Activated CD4-positive, alpha-beta T cell treated with anti-CD3 and anti-CD28 coated beads, Interleukin-10, Interleukin-2, amounts not matched to agents 100 ng/mL and 50 ng/mL, durations not matched to agents 16 hours and 8 hours (primary cell): ENCODE results near the gene ZNF641.

ENCODE experiments used
- DNase-seq: peaks from one replicate; pipeline ENCODE4 v3.0.0-alpha.2; 2020

ZNF641 gene

GRCh38 chr12:48350249-48351021, at the start of gene ZNF641:
ZNF641 (minus strand) TSS chr12:48350919; CDS start chr12:48348090, 2,829 bp downstream.
- peak; percentile 84 for DNase-seq

- no peak for DNase-seq
Observed at GRCh38 chr12:48390026-48390425, 39.3 kb upstream of the ZNF641 start.

DNA sequence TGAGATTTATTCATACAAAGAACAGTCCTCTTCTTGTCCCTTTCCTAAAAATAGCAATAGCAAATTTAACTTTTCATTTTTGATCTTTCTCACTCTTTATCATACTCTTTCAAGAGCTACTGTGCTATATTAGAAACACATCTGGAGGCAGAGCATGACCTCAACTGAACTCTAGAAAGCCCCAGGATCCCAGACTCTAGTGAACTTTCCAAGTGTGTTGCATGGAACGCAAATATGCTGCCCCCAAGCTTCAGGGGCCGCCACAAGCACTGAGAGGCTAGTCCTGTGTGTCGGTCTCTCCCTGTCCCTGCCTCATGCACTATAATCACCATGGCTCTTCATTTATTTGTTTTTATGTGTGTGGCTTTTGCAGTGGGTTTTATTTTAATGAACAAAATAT, 38.7 kb upstream of the ZNF641 start:
- DNase-seq, result no peak

- no peak for DNase-seq
Observed at GRCh38 chr12:48388938-48389337, 38.2 kb upstream of the ZNF641 start.

DNA sequence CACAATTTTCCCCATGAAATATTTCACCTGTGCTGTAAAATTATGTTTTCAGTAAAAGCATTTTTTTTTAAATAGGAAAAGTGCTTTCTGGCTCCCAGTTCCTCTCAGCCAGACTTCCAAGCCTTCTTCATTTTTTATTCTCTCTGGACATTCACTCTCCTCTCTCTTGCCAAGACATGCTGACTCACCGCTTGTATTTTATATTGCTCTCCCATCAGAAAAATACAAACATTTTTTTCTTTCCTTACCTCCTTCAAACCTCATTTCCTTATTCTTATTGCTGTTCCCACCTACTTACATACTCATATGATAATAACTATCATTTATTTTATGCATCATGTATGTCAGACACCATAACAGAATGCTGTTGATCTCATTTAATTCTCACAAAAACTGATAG, 37.7 kb upstream of the ZNF641 start:
- no peak for DNase-seq

DNA sequence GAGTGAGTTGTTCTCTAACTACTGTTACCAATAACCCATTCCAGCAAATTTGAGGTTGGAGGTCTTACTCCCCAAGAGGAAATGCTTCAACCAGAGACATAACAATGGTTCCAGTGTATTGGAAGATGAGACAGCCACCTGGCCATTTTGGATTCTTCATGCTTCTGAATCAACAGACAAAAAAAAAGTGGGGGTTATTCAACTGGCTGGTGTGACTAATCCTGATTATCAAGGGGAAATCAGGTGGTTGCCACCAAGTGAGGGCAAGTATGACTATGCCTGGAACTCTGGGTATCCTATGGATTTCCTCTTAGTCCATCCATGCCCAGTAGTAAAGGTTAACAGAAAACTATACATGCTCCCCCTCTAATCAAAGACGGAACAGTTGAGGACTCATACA, 29.9 kb upstream of the ZNF641 start:
- DNase-seq, result no peak

DNA sequence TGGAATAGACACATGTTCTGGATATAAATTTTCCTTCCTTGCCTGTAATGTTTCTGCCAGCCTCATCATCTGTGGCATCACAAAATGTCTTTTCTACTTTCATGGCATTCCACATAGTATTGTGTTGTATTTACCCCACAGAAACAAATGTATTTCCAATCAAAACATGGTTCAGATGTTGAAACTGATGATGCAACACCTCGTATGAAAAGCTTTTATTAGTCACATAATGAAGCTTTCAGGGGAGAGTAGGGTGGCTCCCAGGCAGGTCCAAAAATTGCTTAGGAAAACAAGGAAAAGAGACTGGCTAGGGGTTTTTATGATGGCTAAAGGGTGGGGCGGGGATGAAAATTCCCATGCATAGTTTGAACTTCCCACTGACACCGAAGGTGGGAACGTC, 29.1 kb upstream of the ZNF641 start:
- DNase-seq, result no peak

DNA sequence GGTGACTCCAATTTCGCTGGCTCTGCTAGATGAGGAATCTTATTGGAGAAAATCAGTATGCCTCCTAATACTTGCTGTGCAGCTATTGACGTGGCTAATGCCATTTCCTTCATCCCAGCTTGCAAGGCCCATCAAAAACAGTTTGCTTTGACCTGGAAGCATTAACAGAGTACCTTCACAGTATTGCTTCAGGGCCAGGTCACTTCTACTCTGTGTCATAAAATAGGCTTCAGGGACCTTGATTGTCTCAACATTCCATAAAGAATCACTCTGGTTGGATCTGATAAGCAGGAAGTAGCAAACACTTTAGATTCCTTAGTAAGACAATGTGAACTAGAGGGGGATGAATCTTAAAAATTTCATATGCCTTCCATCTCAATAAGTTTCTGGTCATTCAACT, 26.9 kb upstream of the ZNF641 start:
- no peak for DNase-seq

DNA sequence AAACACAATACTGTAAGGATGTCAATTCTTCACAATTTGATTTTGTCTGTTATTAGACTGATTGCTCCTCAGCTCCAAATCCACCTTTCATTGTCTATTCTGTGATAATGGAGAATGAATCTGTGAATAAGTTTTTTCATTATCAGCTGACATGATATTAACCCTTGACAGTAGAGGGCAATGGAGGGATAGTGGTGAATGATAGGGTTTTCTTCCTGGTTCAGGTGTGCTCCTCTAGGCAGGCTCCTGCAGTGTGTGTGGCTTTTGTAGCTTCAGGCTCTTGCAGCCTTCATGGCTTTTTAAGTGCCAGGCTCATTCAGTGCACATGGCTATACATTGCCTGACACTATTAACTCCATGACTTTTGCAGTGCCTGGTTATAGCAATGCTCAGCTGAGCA, 23.4 kb upstream of the ZNF641 start:
- no peak for DNase-seq

GRCh38 chr12:48366131-48366530, 15.4 kb upstream of the ZNF641 start:
- DNase-seq, result no peak

- DNase-seq, result peak; percentile 4
Observed at GRCh38 chr12:48361664-48362339, 11.1 kb upstream of the ZNF641 start.

DNA sequence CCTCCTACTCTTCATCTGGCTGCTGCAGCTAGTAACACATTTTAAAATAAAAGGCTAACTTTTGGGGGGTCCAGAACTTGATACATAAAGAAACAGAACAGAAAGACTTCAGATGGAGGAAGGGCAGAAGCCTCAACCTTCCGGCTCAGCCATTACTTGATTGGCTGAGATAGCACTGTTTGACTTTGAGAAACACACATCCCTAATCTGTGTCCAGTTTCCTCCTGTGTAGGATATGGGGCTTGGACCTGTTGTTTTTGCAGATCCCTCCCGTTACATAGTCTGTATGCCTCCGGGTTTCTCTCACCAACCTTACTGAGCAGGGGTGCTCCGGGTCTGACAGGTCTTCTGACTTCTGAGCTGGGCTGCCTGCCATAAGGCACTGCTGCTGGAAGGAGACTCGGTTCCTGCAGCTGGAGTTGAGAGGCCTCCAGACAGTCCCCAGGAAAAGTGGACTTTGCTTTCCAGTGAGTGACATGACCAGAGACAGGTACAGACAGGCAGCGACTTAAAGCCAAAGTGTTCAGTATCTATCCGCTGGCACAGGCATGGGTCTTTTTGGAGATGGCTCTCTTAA, 8.3 kb upstream of the ZNF641 start:
- no peak for DNase-seq

DNA sequence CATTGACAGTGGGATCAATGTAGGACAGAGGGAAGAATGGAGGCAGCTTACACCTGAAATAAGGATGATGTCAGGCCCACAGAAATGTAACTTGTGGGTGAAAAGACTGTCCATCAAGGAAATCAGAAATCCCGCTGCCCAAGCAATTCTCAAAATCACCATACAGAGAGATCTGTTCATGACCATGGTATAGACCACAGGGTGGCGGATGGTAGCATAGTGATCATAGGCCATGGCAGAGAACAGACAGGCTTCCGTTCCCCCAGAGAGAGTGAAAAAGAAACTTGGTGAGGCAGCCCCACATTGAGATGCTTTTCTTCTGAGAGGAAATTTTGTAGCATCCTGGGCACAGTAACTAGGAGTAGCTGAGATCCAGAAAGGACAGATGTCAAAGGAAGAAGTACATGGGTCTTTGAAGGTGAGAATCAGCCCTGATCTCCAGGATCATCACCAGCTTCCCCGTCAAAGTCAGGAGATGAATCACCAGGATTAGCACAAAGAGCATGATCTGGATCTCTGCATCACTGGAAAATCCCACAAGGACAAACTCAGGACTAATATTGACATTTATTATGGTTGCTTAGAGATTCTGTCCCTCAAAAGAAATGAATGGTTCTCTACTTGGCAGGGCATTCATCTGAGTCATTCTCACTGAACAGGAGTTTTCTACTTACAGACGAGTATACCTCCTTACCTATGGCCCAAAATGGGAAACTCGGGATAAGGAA, 5.5 kb upstream of the ZNF641 start:
- DNase-seq, result no peak

GRCh38 chr12:48352157-48352760, 1.5 kb upstream of the ZNF641 start:
- DNase-seq, result no peak

- no peak for DNase-seq
Observed at GRCh38 chr12:48351022-48351708, 446 bp upstream of the ZNF641 start.

DNA sequence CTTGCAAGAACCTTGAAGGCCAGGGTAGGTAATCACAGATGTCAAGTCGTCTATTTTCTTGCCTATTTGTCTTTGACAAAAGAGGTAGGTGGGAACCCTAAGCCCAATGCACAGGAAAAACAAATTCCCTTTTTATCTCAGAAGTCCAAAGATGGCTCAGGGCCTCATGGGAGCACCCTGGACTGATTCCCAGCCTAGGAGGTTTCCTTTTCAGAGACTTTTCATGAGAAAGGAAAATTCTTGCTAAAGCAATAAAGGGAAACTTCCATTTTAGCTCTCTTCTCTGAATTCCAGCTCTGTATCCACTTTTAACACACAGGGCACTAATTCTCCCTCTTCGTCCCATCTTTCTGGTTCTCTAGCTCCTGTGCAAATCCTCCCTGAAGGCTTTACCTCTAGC, 1.2 kb downstream of the ZNF641 start:
- no peak for DNase-seq

GRCh38 chr12:48342980-48343379, 7.7 kb downstream of the ZNF641 start:
- DNase-seq, result no peak

GRCh38 chr12:48340943-48341342, 9.8 kb downstream of the ZNF641 start:
- DNase-seq, result no peak

- no peak for DNase-seq
Observed at GRCh38 chr12:48339442-48340117, 11.1 kb downstream of the ZNF641 start.

DNA sequence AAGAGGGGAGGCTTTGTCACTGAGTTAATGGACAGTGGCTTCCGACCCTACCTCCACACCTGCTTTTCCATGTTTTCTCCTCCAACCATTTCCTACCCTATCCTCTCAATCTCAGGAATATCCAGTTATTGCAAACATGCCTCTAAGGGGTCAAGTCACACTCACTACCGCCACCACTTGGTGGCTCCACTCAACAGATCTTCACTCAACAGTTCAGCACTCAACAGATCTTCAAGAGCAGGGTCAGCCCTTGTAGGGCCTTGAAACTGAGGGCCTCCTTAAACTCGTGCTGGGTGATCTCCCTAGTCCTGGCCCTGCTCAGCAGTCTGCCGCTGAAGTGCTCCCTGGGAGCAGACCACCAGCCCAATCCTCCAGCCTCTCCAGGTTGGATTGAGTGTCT, 14.2 kb downstream of the ZNF641 start:
- DNase-seq, result no peak

GRCh38 chr12:48336061-48336460, 14.7 kb downstream of the ZNF641 start:
- DNase-seq, result no peak

- no peak for DNase-seq
Observed at GRCh38 chr12:48334808-48335207, 15.9 kb downstream of the ZNF641 start.
